HS-5 (cell line): Measurements from ENCODE around the gene QPCT.
"Not testable (repeated sequence)": the region's sequence is repeated elsewhere in the genome, so short reads cannot be mapped to it uniquely, and the experiment has no call there.

Experiments
- DNase-seq: peaks from one replicate; pipeline ENCODE4 v3.0.0-alpha.2; 2012; ENCODE audit warnings: low read depth

QPCT gene

GRCh38 chr2:37358466-37358865, 14.0 kb downstream of the QPCT start:
- no peak for DNase-seq

GRCh38 chr2:37361216-37361815, 16.9 kb downstream of the QPCT start:
- no peak for DNase-seq

GRCh38 chr2:37361994-37362698, 17.7 kb downstream of the QPCT start:
- DNase-seq, result no peak

- DNase-seq, result no peak
Measured at GRCh38 chr2:37364351-37364750, 19.9 kb downstream of the QPCT start.

DNA sequence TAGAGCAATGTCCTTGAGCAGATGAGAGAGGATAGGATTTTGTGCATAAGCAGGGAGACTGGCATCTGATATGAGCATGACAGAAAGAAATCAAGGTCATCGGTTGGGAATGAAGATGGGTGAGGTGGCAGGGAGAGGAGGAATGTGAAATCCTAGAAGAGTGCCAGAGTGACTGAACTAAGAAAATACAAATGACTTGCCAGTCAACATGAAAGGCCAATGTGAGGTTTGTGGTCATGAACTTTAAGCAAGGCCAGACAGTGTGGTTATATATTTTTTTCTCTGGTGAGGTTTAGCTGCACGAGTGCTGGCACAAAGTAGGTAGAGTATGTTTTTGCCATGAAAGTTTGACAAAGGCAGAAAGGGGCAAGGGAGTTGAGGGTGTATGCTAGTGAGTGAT, 21.2 kb downstream of the QPCT start:
- no peak for DNase-seq

DNA sequence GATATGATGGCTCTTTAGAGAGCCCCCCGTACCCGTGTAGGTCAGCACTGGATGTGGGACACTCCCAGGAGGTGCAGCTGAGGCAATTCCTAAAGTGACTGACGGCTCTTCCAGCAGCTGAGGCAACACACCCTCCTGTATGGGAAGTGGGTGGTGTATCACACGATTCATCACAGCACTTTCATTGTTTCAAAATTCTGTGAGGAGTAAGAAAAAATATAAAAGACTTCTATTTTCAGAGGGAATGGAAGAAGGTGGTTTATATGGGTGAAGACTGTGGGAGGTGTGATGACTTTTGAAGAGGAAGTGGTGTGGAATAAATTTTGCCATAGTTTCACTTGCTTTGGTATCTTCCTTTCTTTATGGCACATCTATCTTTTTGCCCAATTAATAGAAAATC, 22.3 kb downstream of the QPCT start:
- DNase-seq, result no peak

GRCh38 chr2:37367310-37367709, 22.9 kb downstream of the QPCT start:
- no peak for DNase-seq

- DNase-seq, result no peak
Measured at GRCh38 chr2:37367984-37368383, 23.6 kb downstream of the QPCT start.

DNA sequence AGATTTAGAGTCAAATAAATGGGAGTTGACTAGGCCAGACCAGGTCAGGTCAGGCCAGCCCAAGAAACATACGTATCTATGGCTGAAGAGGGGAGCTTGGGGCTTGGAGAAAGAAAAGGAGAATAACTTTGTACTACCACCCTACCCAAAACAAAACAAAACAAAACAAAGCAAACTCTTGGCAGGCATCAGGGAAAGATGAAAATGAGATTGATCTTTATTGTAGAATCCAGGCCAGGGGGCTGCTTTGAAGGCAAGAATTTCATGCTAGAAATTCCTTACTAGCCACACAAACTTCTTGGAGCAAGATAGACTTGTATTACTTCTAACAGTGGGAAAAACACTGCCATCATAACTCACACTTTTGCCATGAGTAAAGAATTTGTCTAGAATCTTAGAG, 26.2 kb downstream of the QPCT start:
- DNase-seq, result no peak

DNA sequence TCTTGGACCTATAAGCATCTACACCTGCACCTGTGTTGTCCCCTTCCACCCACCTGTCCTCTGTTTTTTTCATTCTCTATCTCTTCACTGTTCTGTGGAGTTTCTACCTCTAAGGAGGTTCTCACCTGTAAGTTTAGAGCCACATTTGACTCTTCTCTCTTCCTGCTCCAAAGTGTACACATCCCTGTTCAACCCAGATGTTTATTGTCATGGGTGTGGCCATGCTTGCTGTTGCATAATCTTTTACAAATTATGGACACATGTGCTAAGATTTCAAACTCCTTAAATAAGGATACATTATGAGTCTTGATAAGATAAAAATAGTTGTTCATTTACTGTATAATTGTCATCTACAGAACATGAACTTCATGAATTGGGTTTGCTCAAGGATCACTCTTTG, 27.6 kb downstream of the QPCT start:
- DNase-seq, result no peak

- DNase-seq, result no peak
Measured at GRCh38 chr2:37375741-37376288, 31.4 kb downstream of the QPCT start.

DNA sequence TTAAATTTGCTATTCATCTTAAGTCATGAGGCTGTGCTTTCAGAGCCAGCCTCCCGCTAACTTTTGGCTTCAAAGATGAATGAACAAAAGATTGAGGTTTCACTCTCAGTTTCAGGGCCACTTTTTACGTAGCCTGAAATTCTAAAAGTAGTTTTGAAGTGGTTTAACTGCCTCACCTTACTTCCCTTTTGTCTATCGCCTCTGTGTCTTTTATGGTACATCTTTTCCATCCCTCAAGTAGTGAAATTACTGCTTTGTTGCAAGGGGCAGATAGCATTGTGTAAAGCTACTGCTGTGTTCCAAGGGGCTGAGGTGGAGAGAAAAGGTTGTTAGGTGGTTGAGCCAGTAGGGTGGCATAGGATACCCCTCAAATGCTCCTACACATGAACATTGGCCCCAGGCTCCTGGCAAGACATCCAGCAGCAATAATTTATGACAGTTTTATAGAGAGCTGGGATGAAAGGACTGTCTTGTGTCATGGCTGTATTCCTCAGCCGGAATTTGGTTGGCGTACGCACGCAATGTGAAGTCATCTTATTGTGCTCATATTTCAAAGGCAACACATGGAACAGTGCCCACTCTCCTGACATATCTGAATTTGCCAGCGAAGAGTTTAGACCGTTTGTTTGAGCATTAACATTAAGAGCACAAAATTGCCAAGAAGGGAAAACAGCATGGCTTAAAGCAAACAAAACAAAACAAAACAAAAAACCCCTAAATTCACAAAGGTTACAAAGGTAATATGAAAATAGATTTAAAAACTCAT, 32.2 kb downstream of the QPCT start:
- DNase-seq, result no peak

DNA sequence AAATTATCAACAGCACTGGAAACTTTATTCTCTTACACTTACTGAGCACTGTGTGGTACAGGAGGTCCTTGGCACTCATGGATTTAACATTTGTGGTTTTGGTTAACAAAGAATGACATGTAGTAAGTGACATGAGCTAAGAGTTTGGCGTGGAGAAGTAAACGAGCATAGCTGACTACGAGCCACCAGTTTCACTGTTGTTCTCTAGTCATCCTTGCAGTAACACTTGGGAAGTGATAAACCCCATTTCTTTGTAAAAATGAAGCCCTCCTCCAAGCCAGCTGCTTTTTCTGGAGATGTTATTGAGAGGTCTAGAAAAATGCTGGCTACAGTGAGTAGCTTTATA, 32.7 kb downstream of the QPCT start:
- no peak for DNase-seq

- DNase-seq, result no peak
Measured at GRCh38 chr2:37378411-37378810, 34.0 kb downstream of the QPCT start.

DNA sequence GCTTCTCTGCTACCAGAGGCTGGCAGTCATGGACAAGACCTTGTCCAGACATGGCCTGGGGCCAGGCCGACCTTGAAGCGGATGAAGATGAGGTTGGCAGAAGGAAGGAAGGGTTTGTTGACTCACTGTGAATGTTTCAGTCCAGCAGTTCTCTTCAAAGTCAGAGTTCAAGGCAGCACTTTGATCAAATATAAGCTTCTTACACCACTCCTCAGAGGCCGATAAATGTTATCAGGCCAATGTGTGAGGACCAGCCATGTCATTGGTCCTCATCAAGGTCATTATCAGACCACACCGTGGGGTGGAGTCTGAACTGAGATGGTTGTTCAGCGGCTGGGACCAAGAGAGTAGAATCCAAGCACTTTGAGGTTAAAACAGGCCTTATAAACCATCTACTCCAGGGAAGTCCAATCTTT, 35.5 kb downstream of the QPCT start:
- no peak for DNase-seq

- not testable (repeated sequence) for DNase-seq
Measured at GRCh38 chr2:37380787-37381186, 36.4 kb downstream of the QPCT start.

DNA sequence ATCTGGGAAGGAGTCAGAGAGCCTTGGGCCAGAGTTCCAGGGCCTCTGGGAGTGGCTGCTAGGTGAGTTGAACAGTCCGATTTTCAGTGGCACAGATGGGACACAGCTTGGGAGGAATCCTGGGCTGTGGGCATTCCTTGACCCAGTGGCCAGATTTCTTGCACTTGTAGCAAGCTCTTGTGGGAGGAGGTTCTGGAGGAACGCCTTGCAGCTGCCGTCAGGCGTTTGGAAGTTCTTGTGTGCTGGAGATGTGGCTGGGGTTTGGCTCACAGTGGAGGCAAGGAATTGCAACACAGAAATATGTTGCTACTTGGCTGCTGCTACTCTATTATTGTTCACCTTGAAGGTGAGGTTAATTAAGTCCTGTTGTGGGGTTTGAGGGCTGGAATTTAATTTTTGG, 39.8 kb downstream of the QPCT start:
- DNase-seq, result not testable (repeated sequence)

GRCh38 chr2:37387148-37387835, 42.9 kb downstream of the QPCT start:
- no peak for DNase-seq

- peak; percentile 90 for DNase-seq
Measured at GRCh38 chr2:37388074-37388473, 43.6 kb downstream of the QPCT start.

DNA sequence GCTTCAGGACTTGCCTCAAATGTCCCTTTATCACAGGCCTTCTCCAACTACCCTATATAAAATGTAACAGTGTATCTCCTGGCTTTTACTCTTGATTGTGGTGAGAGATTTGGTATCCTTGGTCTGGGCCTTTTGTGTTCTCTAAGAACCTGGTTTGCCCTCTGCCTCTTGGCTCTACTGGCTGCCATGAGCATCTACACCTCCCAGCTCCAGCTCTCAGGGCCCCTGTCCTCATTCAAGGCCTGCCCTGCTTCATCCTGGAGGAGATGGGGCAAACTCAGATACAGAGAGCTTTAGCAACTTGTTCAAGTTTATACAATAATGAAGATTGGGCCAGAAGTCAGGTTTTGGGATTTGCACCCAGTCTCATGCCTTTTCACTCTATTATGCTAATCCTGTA, 45.0 kb downstream of the QPCT start:
- no peak for DNase-seq

DNA sequence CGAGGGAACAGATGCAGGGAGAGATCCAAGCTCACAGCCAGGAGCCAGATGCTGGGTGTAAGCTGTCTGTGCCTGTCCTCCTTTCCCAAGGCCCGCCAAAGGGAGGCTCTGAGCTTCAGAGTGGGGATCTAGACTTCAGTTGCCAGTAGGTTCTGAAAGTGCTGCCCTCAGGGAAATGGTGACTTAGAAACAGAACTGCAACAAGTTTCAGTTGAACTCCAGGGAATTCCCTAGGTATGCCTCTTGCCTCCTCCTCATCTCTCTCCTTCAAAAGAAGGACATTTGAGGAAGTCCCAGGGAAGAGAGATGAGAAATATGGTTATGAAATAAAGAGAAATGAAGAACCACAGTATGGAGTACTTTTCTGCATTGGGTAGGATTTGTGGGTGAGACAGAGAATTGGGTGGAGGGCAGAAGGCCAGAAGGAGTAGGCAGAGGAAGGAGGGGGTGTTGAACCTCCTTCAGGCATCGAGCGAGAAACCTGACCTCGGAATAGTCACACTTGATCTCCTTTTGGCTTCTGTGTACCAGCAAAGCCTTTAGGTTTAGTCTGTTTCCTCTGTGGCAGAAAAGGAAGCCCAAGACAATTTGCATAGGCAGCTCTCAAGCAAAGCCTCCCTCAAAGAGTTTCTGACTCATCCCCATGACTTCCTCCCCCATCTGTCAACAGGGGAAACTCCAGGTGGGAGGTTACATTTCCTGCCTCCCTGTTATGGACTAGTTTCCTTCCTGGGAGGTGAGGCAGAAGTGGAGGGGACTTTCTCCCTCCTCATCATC, 45.7 kb downstream of the QPCT start:
- peak; percentile 83 for DNase-seq

GRCh38 chr2:37390777-37391176, 46.3 kb downstream of the QPCT start:
- DNase-seq, result no peak
